ENCODE measurements around the gene ATXN7L1. TPM values are rescaled to one million over a fixed set of nuclear protein-coding genes. Genes with fewer than 3 reads are reported as not detected.

ATXN7L1 gene
- total and polyA plus RNA-seq, 9 donors, result 5.0 to 17.6 (median 11.4) TPM

DNA sequence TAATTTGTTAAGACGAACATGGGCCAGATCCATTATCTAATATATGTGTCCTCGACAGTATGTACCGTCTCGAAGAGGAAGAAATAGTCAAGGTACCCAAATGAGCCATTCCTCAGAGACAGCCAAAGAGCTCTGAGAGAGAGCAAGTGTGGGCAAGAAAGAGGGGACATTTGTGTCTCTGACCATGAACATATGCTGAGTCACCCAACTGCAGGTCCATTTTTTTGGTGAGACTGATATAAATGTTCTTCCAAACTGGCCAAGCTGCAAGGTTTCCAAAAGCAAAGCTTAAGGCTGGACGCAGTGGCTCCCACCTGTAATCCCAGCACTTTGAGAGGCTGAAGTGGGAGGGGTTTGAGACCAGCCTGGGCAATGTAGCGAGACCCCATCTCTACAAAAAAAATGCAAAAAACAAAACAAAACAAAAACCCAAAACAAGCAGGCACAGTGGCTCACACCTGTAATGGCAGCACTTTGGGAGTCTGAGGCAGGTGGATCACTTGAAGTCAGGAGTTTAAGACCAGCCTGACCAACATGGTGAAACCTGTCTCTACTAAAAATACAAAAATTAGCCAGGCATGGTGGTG is 26.0 kb upstream of the ATXN7L1 start:
- WGBS, 3 donors, result 94 to 97% (median 95%) methylated on average over 6 of the region's 6 CpGs
- no peak for DNase-seq
- H3K4me3 ChIP-seq, result no peak overlapping the region
- no peaks in the 10 kb centered on the region for H3K9me3 ChIP-seq
- no peaks in the 10 kb centered on the region for H3K27me3 ChIP-seq
- no peaks in the 10 kb centered on the region for H3K4me1 ChIP-seq (ENCODE audit: insufficient read depth)
- no peaks in the 10 kb centered on the region for H3K36me3 ChIP-seq
- no peak for TF ChIP-seq EP300 (IDR thresholded peaks at IDR 0.05)
- TF ChIP-seq, protein P1, sequence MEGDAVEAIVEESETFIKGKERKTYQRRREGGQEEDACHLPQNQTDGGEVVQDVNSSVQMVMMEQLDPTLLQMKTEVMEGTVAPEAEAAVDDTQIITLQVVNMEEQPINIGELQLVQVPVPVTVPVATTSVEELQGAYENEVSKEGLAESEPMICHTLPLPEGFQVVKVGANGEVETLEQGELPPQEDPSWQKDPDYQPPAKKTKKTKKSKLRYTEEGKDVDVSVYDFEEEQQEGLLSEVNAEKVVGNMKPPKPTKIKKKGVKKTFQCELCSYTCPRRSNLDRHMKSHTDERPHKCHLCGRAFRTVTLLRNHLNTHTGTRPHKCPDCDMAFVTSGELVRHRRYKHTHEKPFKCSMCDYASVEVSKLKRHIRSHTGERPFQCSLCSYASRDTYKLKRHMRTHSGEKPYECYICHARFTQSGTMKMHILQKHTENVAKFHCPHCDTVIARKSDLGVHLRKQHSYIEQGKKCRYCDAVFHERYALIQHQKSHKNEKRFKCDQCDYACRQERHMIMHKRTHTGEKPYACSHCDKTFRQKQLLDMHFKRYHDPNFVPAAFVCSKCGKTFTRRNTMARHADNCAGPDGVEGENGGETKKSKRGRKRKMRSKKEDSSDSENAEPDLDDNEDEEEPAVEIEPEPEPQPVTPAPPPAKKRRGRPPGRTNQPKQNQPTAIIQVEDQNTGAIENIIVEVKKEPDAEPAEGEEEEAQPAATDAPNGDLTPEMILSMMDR (IDR thresholded peaks at IDR 0.05), result no peak
- TF ChIP-seq POLR2A (IDR thresholded peaks at IDR 0.05), result no peak
- intact Hi-C loops (cut with DNase I), result no loop called here
- no peak overlapping the region for H3K27ac ChIP-seq

DNA sequence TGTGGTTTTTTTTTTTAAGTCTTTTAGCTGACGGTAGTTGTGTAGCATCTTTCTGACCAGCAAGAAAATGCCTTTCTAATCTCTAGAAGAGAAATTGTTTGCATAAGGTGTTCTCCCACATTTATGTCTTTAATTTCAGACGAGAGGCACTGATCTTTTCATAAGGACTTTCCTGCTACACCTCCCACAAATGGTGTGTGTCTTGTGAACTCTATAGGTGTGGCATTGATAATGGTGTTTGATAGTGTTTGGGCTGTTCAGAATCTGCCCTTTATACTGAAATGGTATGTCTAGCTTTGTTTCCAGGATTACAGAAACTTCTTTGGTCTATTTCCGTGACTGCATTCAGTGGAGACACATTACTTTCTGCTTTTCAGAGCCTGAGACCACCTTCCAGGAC is 21.6 kb upstream of the ATXN7L1 start:
- Histone ChIP-seq H3K9me3 (no peaks in the 10 kb centered on the region), H3K36me3 (no peaks in the 10 kb centered on the region), H3K27me3 (no peaks in the 10 kb centered on the region), H3K27ac (no peak overlapping the region), H3K4me3 (no peak overlapping the region), H3K4me1 (ENCODE audit: insufficient read depth) (no peaks in the 10 kb centered on the region)
- TF ChIP-seq, protein P1 (IDR thresholded peaks at IDR 0.05), result no peak
- no peak for TF ChIP-seq EP300 (IDR thresholded peaks at IDR 0.05)
- no peak for TF ChIP-seq POLR2A (IDR thresholded peaks at IDR 0.05)
- DNase-seq, result no peak
- 76 to 78% (median 77%) methylated on average over 3 of the region's 3 CpGs for WGBS, 3 donors
- intact Hi-C loops (cut with DNase I), result no loop called here

DNA sequence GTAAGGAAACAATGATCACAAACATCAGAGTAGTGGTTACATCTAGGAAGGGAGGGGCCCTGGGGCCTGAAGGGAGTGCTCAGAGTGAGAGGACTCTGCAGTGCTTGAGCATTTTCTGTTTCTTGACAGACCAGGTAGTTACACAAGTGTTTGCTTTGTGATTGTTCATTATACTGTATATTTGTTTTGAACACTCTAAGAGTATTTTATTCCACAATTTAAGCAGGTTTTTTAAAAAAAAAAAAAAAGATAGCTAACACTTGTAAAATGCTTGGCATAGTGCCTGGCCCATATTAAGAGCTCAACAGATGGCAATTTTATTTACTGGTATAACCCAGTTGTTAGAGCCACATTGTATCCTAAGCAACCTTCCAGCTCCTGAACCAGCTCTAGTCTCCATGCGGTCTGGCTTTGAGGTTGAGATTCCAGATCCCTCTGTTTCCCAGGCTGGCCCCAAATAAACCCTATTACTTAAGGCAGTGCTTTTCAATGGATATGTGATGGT is 20.1 kb upstream of the ATXN7L1 start:
- Histone ChIP-seq H3K27me3 (no peaks in the 10 kb centered on the region), H3K36me3 (no peaks in the 10 kb centered on the region), H3K9me3 (no peaks in the 10 kb centered on the region), H3K27ac (no peak overlapping the region), H3K4me3 (no peak overlapping the region), H3K4me1 (ENCODE audit: insufficient read depth) (no peaks in the 10 kb centered on the region)
- TF ChIP-seq POLR2A (IDR thresholded peaks at IDR 0.05) (no peak), EP300 (IDR thresholded peaks at IDR 0.05) (no peak)
- TF ChIP-seq, protein P1 (IDR thresholded peaks at IDR 0.05), result no peak
- DNase-seq, result no peak
- intact Hi-C loops (cut with DNase I), result no loop called here
- WGBS, 3 donors, result 73 to 79% (median 77%) methylated on average over 1 of the region's 1 CpG

- intact Hi-C loops (cut with DNase I), result no loop called here
- no peak for TF ChIP-seq POLR2A (IDR thresholded peaks at IDR 0.05)
- TF ChIP-seq, protein P1 (IDR thresholded peaks at IDR 0.05), result no peak
- TF ChIP-seq EP300 (IDR thresholded peaks at IDR 0.05), result no peak
- 93 to 97% (median 96%) methylated on average over 3 of the region's 3 CpGs for WGBS, 3 donors
- no peaks in the 10 kb centered on the region for H3K27me3 ChIP-seq
- DNase-seq, result no peak
- no peaks in the 10 kb centered on the region for H3K4me1 ChIP-seq (ENCODE audit: insufficient read depth)
- no peak overlapping the region for H3K27ac ChIP-seq
- no peaks in the 10 kb centered on the region for H3K9me3 ChIP-seq
- H3K4me3 ChIP-seq, result no peak overlapping the region
- no peaks in the 10 kb centered on the region for H3K36me3 ChIP-seq
These were observed 17.7 kb upstream of the ATXN7L1 start for GRCh38 chr7:105894131-105894530.
